SK-N-SH (cell line): ENCODE results near the gene ARL4D.

Experiments used
- EP300 ChIP-seq, 2 experiments: IDR thresholded peaks; 2 replicates each; pipeline versions ENCODE4 v1.4.0 to v1.6.1; 2012; ENCODE audit warnings: borderline replicate concordance in 1 of 2, low read depth in 1 of 2, low read length in 1 of 2
- JUND ChIP-seq: IDR thresholded peaks from 2 replicates; pipeline ENCODE4 v1.4.0; 2012
- POLR2AphosphoS5 ChIP-seq: IDR thresholded peaks from 2 replicates; pipeline ENCODE4 v1.6.1; 2012; ENCODE audit warnings: low read depth, low read length
- RAD21 ChIP-seq: IDR thresholded peaks from 2 replicates; pipeline ENCODE4 v1.6.1; 2012; ENCODE audit warnings: mild to moderate bottlenecking, low read length
- SMC3 ChIP-seq: IDR thresholded peaks from 2 replicates; pipeline ENCODE4 v1.6.1; 2012; ENCODE audit warnings: low read depth, low read length, improper control_type of control experiment
- TAF1 ChIP-seq: IDR thresholded peaks from 2 replicates; pipeline ENCODE4 v1.6.1; 2012; ENCODE audit warnings: low read depth, mild to moderate bottlenecking, low read length, moderate library complexity, borderline replicate concordance
- YY1 ChIP-seq: IDR thresholded peaks from 2 replicates; pipeline ENCODE4 v1.4.0; 2012; ENCODE audit warnings: low read depth, mild to moderate bottlenecking
- TF ChIP-seq, protein P1 (sequence below): fragments of 200-600 bp; sonication (generic); IDR thresholded peaks from 2 replicates; pipeline ENCODE4 v1.6.1; 2017; ENCODE audit warnings: antibody characterized with exemption, mild to moderate bottlenecking, moderate library complexity
- TF ChIP-seq, protein P2 (sequence below): fragments of 150-350 bp; IDR thresholded peaks from 2 replicates; pipeline ENCODE4 v1.6.1; 2016; ENCODE audit warnings: mild to moderate bottlenecking, low read depth, low read length
- TF ChIP-seq, protein P3 (sequence below): IDR thresholded peaks from 2 replicates; pipeline ENCODE4 v1.6.1; 2012; ENCODE audit warnings: mild to moderate bottlenecking, low read depth, low read length, moderate library complexity
- TF ChIP-seq, protein P4 (sequence below): IDR thresholded peaks from 2 replicates; pipeline ENCODE4 v1.4.0; 2012; ENCODE audit warnings: low read depth

GRCh38 chr17:43443381-43443780 is 44.6 kb downstream of the ARL4D start:
- no peak for TF ChIP-seq SMC3
- TF ChIP-seq, protein P1, sequence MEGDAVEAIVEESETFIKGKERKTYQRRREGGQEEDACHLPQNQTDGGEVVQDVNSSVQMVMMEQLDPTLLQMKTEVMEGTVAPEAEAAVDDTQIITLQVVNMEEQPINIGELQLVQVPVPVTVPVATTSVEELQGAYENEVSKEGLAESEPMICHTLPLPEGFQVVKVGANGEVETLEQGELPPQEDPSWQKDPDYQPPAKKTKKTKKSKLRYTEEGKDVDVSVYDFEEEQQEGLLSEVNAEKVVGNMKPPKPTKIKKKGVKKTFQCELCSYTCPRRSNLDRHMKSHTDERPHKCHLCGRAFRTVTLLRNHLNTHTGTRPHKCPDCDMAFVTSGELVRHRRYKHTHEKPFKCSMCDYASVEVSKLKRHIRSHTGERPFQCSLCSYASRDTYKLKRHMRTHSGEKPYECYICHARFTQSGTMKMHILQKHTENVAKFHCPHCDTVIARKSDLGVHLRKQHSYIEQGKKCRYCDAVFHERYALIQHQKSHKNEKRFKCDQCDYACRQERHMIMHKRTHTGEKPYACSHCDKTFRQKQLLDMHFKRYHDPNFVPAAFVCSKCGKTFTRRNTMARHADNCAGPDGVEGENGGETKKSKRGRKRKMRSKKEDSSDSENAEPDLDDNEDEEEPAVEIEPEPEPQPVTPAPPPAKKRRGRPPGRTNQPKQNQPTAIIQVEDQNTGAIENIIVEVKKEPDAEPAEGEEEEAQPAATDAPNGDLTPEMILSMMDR = no peak
- no peak for TF ChIP-seq TAF1
- TF ChIP-seq EP300 (IDR thresholded peaks at IDR 0.05; ENCODE audit: borderline replicate concordance in 1 of 2, low read depth in 1 of 2, low read length in 1 of 2) = no peak
- TF ChIP-seq JUND = no peak
- TF ChIP-seq, protein P2, sequence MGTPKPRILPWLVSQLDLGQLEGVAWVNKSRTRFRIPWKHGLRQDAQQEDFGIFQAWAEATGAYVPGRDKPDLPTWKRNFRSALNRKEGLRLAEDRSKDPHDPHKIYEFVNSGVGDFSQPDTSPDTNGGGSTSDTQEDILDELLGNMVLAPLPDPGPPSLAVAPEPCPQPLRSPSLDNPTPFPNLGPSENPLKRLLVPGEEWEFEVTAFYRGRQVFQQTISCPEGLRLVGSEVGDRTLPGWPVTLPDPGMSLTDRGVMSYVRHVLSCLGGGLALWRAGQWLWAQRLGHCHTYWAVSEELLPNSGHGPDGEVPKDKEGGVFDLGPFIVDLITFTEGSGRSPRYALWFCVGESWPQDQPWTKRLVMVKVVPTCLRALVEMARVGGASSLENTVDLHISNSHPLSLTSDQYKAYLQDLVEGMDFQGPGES = no peak
- no peak for TF ChIP-seq YY1
- no peak for TF ChIP-seq RAD21
- TF ChIP-seq, protein P3, sequence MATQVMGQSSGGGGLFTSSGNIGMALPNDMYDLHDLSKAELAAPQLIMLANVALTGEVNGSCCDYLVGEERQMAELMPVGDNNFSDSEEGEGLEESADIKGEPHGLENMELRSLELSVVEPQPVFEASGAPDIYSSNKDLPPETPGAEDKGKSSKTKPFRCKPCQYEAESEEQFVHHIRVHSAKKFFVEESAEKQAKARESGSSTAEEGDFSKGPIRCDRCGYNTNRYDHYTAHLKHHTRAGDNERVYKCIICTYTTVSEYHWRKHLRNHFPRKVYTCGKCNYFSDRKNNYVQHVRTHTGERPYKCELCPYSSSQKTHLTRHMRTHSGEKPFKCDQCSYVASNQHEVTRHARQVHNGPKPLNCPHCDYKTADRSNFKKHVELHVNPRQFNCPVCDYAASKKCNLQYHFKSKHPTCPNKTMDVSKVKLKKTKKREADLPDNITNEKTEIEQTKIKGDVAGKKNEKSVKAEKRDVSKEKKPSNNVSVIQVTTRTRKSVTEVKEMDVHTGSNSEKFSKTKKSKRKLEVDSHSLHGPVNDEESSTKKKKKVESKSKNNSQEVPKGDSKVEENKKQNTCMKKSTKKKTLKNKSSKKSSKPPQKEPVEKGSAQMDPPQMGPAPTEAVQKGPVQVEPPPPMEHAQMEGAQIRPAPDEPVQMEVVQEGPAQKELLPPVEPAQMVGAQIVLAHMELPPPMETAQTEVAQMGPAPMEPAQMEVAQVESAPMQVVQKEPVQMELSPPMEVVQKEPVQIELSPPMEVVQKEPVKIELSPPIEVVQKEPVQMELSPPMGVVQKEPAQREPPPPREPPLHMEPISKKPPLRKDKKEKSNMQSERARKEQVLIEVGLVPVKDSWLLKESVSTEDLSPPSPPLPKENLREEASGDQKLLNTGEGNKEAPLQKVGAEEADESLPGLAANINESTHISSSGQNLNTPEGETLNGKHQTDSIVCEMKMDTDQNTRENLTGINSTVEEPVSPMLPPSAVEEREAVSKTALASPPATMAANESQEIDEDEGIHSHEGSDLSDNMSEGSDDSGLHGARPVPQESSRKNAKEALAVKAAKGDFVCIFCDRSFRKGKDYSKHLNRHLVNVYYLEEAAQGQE = no peak
- TF ChIP-seq, protein P4, sequence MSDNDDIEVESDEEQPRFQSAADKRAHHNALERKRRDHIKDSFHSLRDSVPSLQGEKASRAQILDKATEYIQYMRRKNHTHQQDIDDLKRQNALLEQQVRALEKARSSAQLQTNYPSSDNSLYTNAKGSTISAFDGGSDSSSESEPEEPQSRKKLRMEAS = no peak
- no peak for TF ChIP-seq POLR2AphosphoS5
